SK-N-SH treated with all-trans-retinoic acid at 6 μM for 48 hours (cell line): ENCODE data around the gene IGF1R.

Experiments used
- ARNTL ChIP-seq: fragments of 450-650 bp; formaldehyde crosslinking; IDR thresholded peaks from 2 replicates; pipeline ENCODE4 v1.5.0; 2020; ENCODE audit warnings: low read depth, mild to moderate bottlenecking, moderate library complexity, borderline replicate concordance
- BACH2 ChIP-seq: fragments of 250-450 bp; sonication (Bioruptor Pico); IDR thresholded peaks from 2 replicates; pipeline ENCODE4 v1.9.0; 2021; ENCODE audit warnings: mild to moderate bottlenecking, borderline replicate concordance
- ESRRG ChIP-seq: fragments of 250-450 bp; sonication (Bioruptor Pico); IDR thresholded peaks from 2 replicates; pipeline ENCODE4 v1.6.1; 2021; ENCODE audit warnings: mild to moderate bottlenecking
- OSR1 ChIP-seq: fragments of 250-450 bp; sonication (Bioruptor Pico); IDR thresholded peaks from 2 replicates; pipeline ENCODE4 v1.8.0; 2022; ENCODE audit warnings: moderate library complexity, mild to moderate bottlenecking, inconsistent platforms
- PPARA ChIP-seq: fragments of 250-450 bp; sonication (Bioruptor Pico); IDR thresholded peaks from 2 replicates; pipeline ENCODE4 v1.5.0; 2020; ENCODE audit warnings: mild to moderate bottlenecking, borderline replicate concordance
- SNAI2 ChIP-seq: fragments of 250-450 bp; sonication (Bioruptor Pico); IDR thresholded peaks from 2 replicates; pipeline ENCODE4 v1.5.0; 2020; ENCODE audit warnings: mild to moderate bottlenecking, moderate library complexity
- TOX ChIP-seq: fragments of 250-450 bp; sonication (Bioruptor Pico); IDR thresholded peaks from 2 replicates; pipeline ENCODE4 v1.8.0; 2021; ENCODE audit warnings: mild to moderate bottlenecking, moderate library complexity, borderline replicate concordance
- ZC3H10 ChIP-seq: fragments of 250-450 bp; sonication (Bioruptor Pico); IDR thresholded peaks from 2 replicates; pipeline ENCODE4 v1.5.1; 2021; ENCODE audit warnings: mild to moderate bottlenecking, moderate library complexity

DNA sequence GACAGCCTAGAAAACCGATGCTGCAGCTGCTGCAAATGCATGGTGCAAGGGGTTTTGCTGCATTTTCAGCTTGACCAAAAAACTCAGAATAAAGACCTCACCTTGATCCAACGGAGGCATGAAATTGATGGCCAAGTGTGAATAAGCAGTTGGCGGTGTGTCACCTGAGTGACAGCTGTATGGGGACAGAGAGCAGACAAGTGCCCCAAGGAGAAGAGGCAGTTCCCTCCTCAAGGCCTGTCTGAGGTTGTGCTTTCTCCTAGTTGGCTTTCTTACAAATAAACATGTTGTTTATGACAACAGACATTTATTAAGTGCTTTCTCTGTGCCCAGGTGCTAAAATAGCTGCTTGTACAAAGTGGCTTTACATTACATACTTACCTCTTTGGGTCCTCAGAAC, 349.0 kb downstream of the IGF1R start:
- TF ChIP-seq OSR1 (CRISPR knock-in tag): no peak
- TF ChIP-seq SNAI2 (CRISPR knock-in tag): no peak
- no peak for TF ChIP-seq TOX
- TF ChIP-seq ARNTL: no peak
- TF ChIP-seq BACH2: no peak
- no peak for TF ChIP-seq ESRRG
- TF ChIP-seq ZC3H10 (CRISPR knock-in tag): no peak
- TF ChIP-seq PPARA (CRISPR knock-in tag): no peak
